Ovary (tissue), 9 donors: ENCODE data around the gene OSGEP. TPM values are rescaled to one million over a fixed set of nuclear protein-coding genes. Genes with fewer than 3 reads are reported as not detected.

ENCODE experiments used
- DNase-seq, 5 donors: peaks; one replicate each; pipeline ENCODE4 v3.0.0-alpha.2; 2019 to 2020
- H3K27ac ChIP-seq, 2 donors: fragments of 200-600 bp; one replicate each; pipeline versions ENCODE4 v1.5.1 to v1.8.0; 2019 to 2022
- H3K27me3 ChIP-seq: fragments of 200-600 bp; one replicate; pipeline ENCODE4 v1.8.0; 2022
- H3K36me3 ChIP-seq: fragments of 200-600 bp; sonication (generic); one replicate; pipeline ENCODE4 v1.5.1; 2019
- H3K4me1 ChIP-seq: one replicate; pipeline ENCODE4 v1.8.1; 2013; ENCODE audit warnings: mild to moderate bottlenecking, moderate library complexity; ENCODE audit not compliant: insufficient read depth
- H3K4me3 ChIP-seq: fragments of 200-600 bp; sonication (generic); one replicate; pipeline ENCODE4 v1.5.1; 2017
- H3K9me3 ChIP-seq, 2 donors: fragments of 200-600 bp in 1 of 2; sonication (generic) in 1 of 2; one replicate each; pipeline versions ENCODE4 v1.5.1 to v1.8.1; 2013 to 2019; ENCODE audit warnings: mild to moderate bottlenecking in 1 of 2, moderate library complexity in 1 of 2
- CTCF ChIP-seq, 3 donors: fragments of 450-650 bp in 2 of 3; fragments of 200-600 bp in 1 of 3; IDR thresholded peaks; one replicate each; pipeline versions ENCODE4 v1.5.1 to v1.8.0; 2016 to 2022; ENCODE audit warnings: antibody characterized with exemption in 3 of 3, mild to moderate bottlenecking in 1 of 3
- EP300 ChIP-seq: sonication (generic); formaldehyde crosslinking; IDR thresholded peaks from one replicate; pipeline ENCODE4 v1.6.1; 2017; ENCODE audit warnings: antibody characterized with exemption
- POLR2A ChIP-seq: fragments of 450-650 bp; IDR thresholded peaks from one replicate; pipeline ENCODE4 v1.6.1; 2017; ENCODE audit warnings: antibody characterized with exemption, mild to moderate bottlenecking, moderate library complexity
- WGBS, 3 donors: extraction: QIAGEN DNeasy Blood & Tissue Kit in 1 of 3; methylation state at CpG; one replicate each; pipeline versions ENCODE4 v1.1.5 to v1.1.7; 2013 to 2017; 5-methylcytosine and 5-hydroxymethylcytosine counted together
- intact Hi-C, 4 donors: fragments of 100-400 bp; cut with DNase I; formaldehyde crosslinking; loops; one replicate each; pipeline versions ENCODE4 v1.11.0 to v1.15.1; 2022 to 2023
- polyA plus RNA-seq, 2 donors: library from polyadenylated mRNA; stranded (reverse); fragments of 200-250 nt in 1 of 2; fragments of 350-450 nt in 1 of 2; fragmentation: Illumina TruSeq in 1 of 2; extraction: RNeasy Lipid Tissue Mini Kit (QIAGEN cat#74804) in 1 of 2; gene quantifications; one replicate each; pipeline ENCODE4 v1.2.3, GENCODE V29; 2013 to 2014
- total RNA-seq, 7 donors: library from RNA; depleted of rRNA in 2 of 7; stranded (reverse); fragments of >200 nt in 2 of 7; fragmentation: NEBNext Ultra II Directional in 3 of 7; extraction: Animal tissue kit (Norgen Biotek cat#: 25700) in 3 of 7; gene quantifications; one replicate each; pipeline versions ENCODE4 v1.1.0 to v1.2.4, GENCODE V29; 2016 to 2023
- donor health status: DM: no; HTN: no; CAD: no; lungs with moderate emphysema.
- donor health status: DM: no; HTN: no; CAD: no.
- donor health status: Bipolar disorder and iron deficiency.
- donor health status: DM: yes; HTN: yes; CAD: no.
- donor health status: DM: no; HTN: no; CAD: no.
- donor health status: DM: yes; HTN: yes; CAD: no.

The OSGEP gene
- total and polyA plus RNA-seq, 9 donors = 31.8 to 68.8 (median 38.1) TPM

- WGBS, 3 donors = 75 to 79% (median 75%) methylated on average over 5 of the region's 5 CpGs
- H3K9me3 ChIP-seq = no peaks in the 10 kb centered on the region
- DNase-seq = no peak
- no peak for TF ChIP-seq CTCF (IDR thresholded peaks at IDR 0.05)
- TF ChIP-seq EP300 = no peak
- no peak for TF ChIP-seq POLR2A
- no peak overlapping the region for H3K27ac ChIP-seq
- H3K4me3 ChIP-seq = no peak overlapping the region
- H3K36me3 ChIP-seq = no peaks in the 10 kb centered on the region
- no peaks in the 10 kb centered on the region for H3K27me3 ChIP-seq
- no peaks in the 10 kb centered on the region for H3K4me1 ChIP-seq
- intact Hi-C loops = no loop called here
Measured at GRCh38 chr14:20440882-20441281, 13.7 kb downstream of the OSGEP start.

GRCh38 chr14:20440465-20440864 is 14.1 kb downstream of the OSGEP start:
- Histone ChIP-seq H3K4me1 (no peaks in the 10 kb centered on the region), H3K4me3 (no peak overlapping the region), H3K9me3 (no peaks in the 10 kb centered on the region), H3K27ac (no peak overlapping the region), H3K36me3 (no peaks in the 10 kb centered on the region), H3K27me3 (no peaks in the 10 kb centered on the region)
- no peak for TF ChIP-seq EP300
- no peak for TF ChIP-seq CTCF (IDR thresholded peaks at IDR 0.05)
- TF ChIP-seq POLR2A = no peak
- DNase-seq = no peak
- WGBS, 3 donors = 80 to 84% (median 82%) methylated on average over 5 of the region's 5 CpGs
- intact Hi-C loops = no loop called here

- intact Hi-C loops = no loop called here
- no peak for DNase-seq
- Histone ChIP-seq H3K36me3 (no peaks in the 10 kb centered on the region), H3K27me3 (no peaks in the 10 kb centered on the region), H3K4me1 (peaks cover 2% of the 10 kb centered on the region), H3K27ac (no peak overlapping the region), H3K9me3 (no peaks in the 10 kb centered on the region), H3K4me3 (no peak overlapping the region)
- WGBS, 3 donors = 84 to 91% (median 90%) methylated on average over 7 of the region's 7 CpGs
- no peak for TF ChIP-seq CTCF (IDR thresholded peaks at IDR 0.05)
- no peak for TF ChIP-seq POLR2A
- no peak for TF ChIP-seq EP300
Measured at GRCh38 chr14:20438664-20439063, 15.9 kb downstream of the OSGEP start.

- H3K36me3 ChIP-seq = no peaks in the 10 kb centered on the region
- WGBS, 3 donors = 64 to 78% (median 76%) methylated on average over 4 of the region's 4 CpGs
- no peaks in the 10 kb centered on the region for H3K9me3 ChIP-seq
- H3K4me3 ChIP-seq = no peak overlapping the region
- no peak for TF ChIP-seq EP300
- TF ChIP-seq POLR2A = no peak
- no peak for TF ChIP-seq CTCF (IDR thresholded peaks at IDR 0.05)
- no peak overlapping the region for H3K27ac ChIP-seq
- intact Hi-C loops = no loop called here
- no peak for DNase-seq
- H3K27me3 ChIP-seq = no peaks in the 10 kb centered on the region
- H3K4me1 ChIP-seq = peaks cover 2% of the 10 kb centered on the region
Measured at GRCh38 chr14:20436363-20436755, 18.3 kb downstream of the OSGEP start.
